Smooth muscle cell (in vitro differentiated cells): ENCODE data around the gene PSMC3. TPM values are rescaled to one million over a fixed set of nuclear protein-coding genes. Genes with fewer than 3 reads are reported as not detected.

ENCODE experiments used
- DNase-seq: peaks from one replicate; lab custom pipeline; 2025; ENCODE audit not compliant: unreplicated experiment; lab: John Stamatoyannopoulos, UW
- H2AFZ ChIP-seq: fragments of 200-600 bp; sonication (generic); 2 replicates; pipeline ENCODE4 v1.6.0; 2016; ENCODE audit warnings: antibody characterized with exemption, low read depth, mild to moderate bottlenecking
- H3F3A ChIP-seq: fragments of 200-600 bp; sonication (generic); 2 replicates; pipeline ENCODE4 v1.6.0; 2017; ENCODE audit warnings: antibody characterized with exemption, low read depth
- H3K27ac ChIP-seq: fragments of 200-600 bp; sonication (generic); 2 replicates; pipeline ENCODE4 v1.5.1; 2016; ENCODE audit warnings: low read depth, mild to moderate bottlenecking
- H3K27me3 ChIP-seq: fragments of 200-600 bp; sonication (generic); 2 replicates; pipeline ENCODE4 v1.6.1; 2016; ENCODE audit warnings: low read depth, mild to moderate bottlenecking
- H3K36me3 ChIP-seq: fragments of 200-600 bp; sonication (generic); 2 replicates; pipeline ENCODE4 v1.5.1; 2016; ENCODE audit warnings: low read depth
- H3K4me1 ChIP-seq: fragments of 200-600 bp; sonication (generic); 2 replicates; pipeline ENCODE4 v1.5.1; 2016; ENCODE audit warnings: low read depth
- H3K4me2 ChIP-seq: fragments of 200-600 bp; sonication (generic); 2 replicates; pipeline ENCODE4 v1.6.0; 2016; ENCODE audit warnings: mild to moderate bottlenecking
- H3K4me3 ChIP-seq: fragments of 200-600 bp; sonication (generic); 2 replicates; pipeline ENCODE4 v1.5.1; 2016; ENCODE audit warnings: mild to moderate bottlenecking
- H3K79me2 ChIP-seq: fragments of 200-600 bp; sonication (generic); 2 replicates; pipeline ENCODE4 v1.6.0; 2016; ENCODE audit warnings: low read depth, mild to moderate bottlenecking
- H3K9ac ChIP-seq: fragments of 200-600 bp; sonication (generic); 2 replicates; pipeline ENCODE4 v1.6.0; 2016; ENCODE audit warnings: low read depth
- H3K9me3 ChIP-seq: fragments of 200-600 bp; sonication (generic); replicated peaks from 2 replicates; pipeline ENCODE4 v1.5.1; 2016; ENCODE audit warnings: low read depth
- H4K20me1 ChIP-seq: fragments of 200-600 bp; sonication (generic); 2 replicates; pipeline ENCODE4 v1.6.0; 2016; ENCODE audit warnings: low read depth
- CTCF ChIP-seq: fragments of 200-600 bp; sonication (generic); IDR thresholded peaks from 2 replicates; pipeline ENCODE4 v1.5.1; 2017; ENCODE audit warnings: borderline replicate concordance, mild to moderate bottlenecking, antibody characterized with exemption; ENCODE audit not compliant: insufficient read depth, poor library complexity, severe bottlenecking
- WGBS: methylation state at CpG from one replicate; pipeline ENCODE4 v1.1.7; 2016; ENCODE audit warnings: low lambda C conversion rate; 5-methylcytosine and 5-hydroxymethylcytosine counted together
- polyA plus RNA-seq: library from polyadenylated mRNA; unstranded; fragments of >200 nt; fragmentation: Nextera tagmentation; extraction: Ambion mirVana; gene quantifications from 2 replicates; pipeline ENCODE4 v1.2.1, GENCODE V29; 2016
- total RNA-seq: library from RNA; depleted of rRNA; stranded (reverse); fragments of >200 nt; gene quantifications from 2 replicates; pipeline ENCODE4 v1.2.3, GENCODE V29; 2014

PSMC3 gene
- total and polyA plus RNA-seq, 2 experiments from 2014 or later = 71.2 to 211 TPM

- 98% methylated on average over 6 of the region's 6 CpGs for WGBS
- no peaks in the 10 kb centered on the region for H3K27me3 ChIP-seq
- no peaks in the 10 kb centered on the region for H3K36me3 ChIP-seq
- no peaks in the 10 kb centered on the region for H3F3A ChIP-seq
- H4K20me1 ChIP-seq = no peaks in the 10 kb centered on the region
- no peak overlapping the region for H2AFZ ChIP-seq
- H3K4me3 ChIP-seq = no peak overlapping the region
- H3K27ac ChIP-seq = no peak overlapping the region
- H3K4me2 ChIP-seq = no peak overlapping the region
- no peaks in the 10 kb centered on the region for H3K4me1 ChIP-seq
- no peak for TF ChIP-seq CTCF
- H3K9me3 ChIP-seq = no peaks in the 10 kb centered on the region
- no peaks in the 10 kb centered on the region for H3K79me2 ChIP-seq
- no peak overlapping the region for H3K9ac ChIP-seq
- no peak for DNase-seq
These were observed 35.8 kb downstream of the PSMC3 start for GRCh38 chr11:47390422-47390760.

GRCh38 chr11:47389577-47390421 lies 36.4 kb downstream of the PSMC3 start:
- Histone ChIP-seq H2AFZ (no peak overlapping the region), H3F3A (no peaks in the 10 kb centered on the region), H3K9ac (no peak overlapping the region), H3K9me3 (no peaks in the 10 kb centered on the region), H3K4me3 (no peak overlapping the region), H3K79me2 (no peaks in the 10 kb centered on the region), H3K27me3 (no peaks in the 10 kb centered on the region), H3K36me3 (no peaks in the 10 kb centered on the region), H3K27ac (no peak overlapping the region), H3K4me2 (no peak overlapping the region), H3K4me1 (no peaks in the 10 kb centered on the region), H4K20me1 (no peaks in the 10 kb centered on the region)
- WGBS = 93% methylated on average over 13 of the region's 17 CpGs
- DNase-seq = no peak
- no peak for TF ChIP-seq CTCF

- H3K36me3 ChIP-seq = no peaks in the 10 kb centered on the region
- no peak overlapping the region for H2AFZ ChIP-seq
- no peak for DNase-seq
- H3K9ac ChIP-seq = no peak overlapping the region
- no peak overlapping the region for H3K4me2 ChIP-seq
- H3K27me3 ChIP-seq = no peaks in the 10 kb centered on the region
- WGBS = 94% methylated on average over 27 of the region's 28 CpGs
- H3K9me3 ChIP-seq = no peaks in the 10 kb centered on the region
- H3K27ac ChIP-seq = no peak overlapping the region
- H3K4me1 ChIP-seq = no peaks in the 10 kb centered on the region
- no peaks in the 10 kb centered on the region for H3F3A ChIP-seq
- no peak for TF ChIP-seq CTCF
- H3K4me3 ChIP-seq = no peak overlapping the region
- no peaks in the 10 kb centered on the region for H3K79me2 ChIP-seq
- H4K20me1 ChIP-seq = no peaks in the 10 kb centered on the region
These were observed 37.3 kb downstream of the PSMC3 start for GRCh38 chr11:47388697-47389576.
